DLD1 (cell line): ENCODE measurements around the gene EEF1G.
"Not testable (repeated sequence)": the region's sequence is repeated elsewhere in the genome, so short reads cannot be mapped to it uniquely, and the experiment has no call there.

Experiments
- in situ Hi-C: cut with HindIII; loops from 2 replicates; pipeline ENCODE4 v1.10.0; 2017; ENCODE audit warnings: low sequenced_read_pairs

Gene EEF1G, protein sequence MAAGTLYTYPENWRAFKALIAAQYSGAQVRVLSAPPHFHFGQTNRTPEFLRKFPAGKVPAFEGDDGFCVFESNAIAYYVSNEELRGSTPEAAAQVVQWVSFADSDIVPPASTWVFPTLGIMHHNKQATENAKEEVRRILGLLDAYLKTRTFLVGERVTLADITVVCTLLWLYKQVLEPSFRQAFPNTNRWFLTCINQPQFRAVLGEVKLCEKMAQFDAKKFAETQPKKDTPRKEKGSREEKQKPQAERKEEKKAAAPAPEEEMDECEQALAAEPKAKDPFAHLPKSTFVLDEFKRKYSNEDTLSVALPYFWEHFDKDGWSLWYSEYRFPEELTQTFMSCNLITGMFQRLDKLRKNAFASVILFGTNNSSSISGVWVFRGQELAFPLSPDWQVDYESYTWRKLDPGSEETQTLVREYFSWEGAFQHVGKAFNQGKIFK

DNA sequence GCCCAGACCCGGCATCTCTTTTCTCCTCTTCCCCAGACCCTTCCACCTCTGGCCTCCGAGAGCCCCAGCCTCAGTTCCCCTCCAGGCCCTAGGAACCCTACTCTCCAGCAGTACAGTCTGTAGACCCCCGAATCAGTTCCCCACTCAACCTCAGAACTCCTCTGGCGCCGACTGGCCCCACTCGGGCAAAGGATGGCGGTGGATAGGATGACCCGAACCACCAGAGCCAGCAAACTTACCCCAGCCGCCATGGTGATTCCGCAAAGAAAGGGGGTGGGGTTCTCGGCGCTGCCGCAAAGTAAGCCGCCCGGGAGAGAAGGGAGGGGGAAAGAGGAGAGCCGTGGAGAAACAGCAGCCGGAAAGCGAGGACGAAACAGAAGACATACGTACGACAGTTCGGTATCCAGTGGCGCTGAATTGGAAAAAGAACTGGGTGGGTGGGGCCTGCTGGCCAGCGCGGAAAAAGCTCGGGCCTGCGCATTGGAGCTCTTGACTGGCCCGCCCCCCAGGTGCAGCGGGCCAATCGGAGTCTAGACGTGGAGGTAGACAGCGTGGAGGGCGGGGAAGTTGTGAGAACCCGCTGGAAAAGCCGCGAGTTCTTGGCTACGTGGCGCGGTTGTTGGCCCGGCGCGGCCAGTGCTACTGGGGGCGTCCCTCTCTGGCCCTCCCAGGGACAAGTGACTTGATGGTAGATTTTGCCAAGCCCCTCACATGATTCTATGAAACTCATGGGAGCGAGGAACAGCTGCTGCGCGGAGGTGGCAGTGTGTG is at the start of gene EEF1G:
EEF1G (minus strand) TSS at position 300 of the 771 bp plus-strand sequence; CDS start at position 251, 49 bp downstream.
- in situ Hi-C loops, result loop anchor here (25.0 kb wide), 1 partner anchor 136 kb away; no protein-coding TSS in a partner anchor

DNA sequence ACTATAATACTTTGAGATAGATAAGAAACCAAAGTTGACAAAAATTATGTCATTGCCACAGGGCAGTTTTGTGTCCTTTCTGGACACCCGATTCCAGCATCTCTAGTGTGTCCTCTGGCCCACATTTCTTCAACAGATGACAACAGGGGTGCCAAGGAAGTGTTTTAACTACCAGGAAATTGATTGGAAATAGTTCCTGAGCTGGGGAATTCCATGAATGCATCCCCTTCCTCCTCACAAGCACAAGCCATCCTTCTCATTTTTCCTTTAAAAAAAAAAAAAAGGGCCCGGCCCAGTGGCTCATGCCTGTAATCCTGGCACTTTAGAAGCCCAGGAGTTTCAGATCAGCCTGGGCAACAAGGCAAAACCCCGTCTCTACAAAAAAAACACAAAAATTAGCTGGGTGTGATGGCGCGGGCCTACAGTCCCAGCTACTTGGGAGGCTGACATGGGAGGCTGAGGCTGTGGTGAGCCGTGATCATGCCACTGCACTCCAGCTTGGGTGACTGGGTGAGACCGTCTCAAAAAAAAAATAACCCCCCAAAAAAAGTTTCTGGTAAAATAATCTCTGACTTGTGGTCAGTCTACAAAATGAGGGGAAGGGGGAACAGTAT is 48.9 kb upstream of the EEF1G start:
- in situ Hi-C loops, result no loop called here

DNA sequence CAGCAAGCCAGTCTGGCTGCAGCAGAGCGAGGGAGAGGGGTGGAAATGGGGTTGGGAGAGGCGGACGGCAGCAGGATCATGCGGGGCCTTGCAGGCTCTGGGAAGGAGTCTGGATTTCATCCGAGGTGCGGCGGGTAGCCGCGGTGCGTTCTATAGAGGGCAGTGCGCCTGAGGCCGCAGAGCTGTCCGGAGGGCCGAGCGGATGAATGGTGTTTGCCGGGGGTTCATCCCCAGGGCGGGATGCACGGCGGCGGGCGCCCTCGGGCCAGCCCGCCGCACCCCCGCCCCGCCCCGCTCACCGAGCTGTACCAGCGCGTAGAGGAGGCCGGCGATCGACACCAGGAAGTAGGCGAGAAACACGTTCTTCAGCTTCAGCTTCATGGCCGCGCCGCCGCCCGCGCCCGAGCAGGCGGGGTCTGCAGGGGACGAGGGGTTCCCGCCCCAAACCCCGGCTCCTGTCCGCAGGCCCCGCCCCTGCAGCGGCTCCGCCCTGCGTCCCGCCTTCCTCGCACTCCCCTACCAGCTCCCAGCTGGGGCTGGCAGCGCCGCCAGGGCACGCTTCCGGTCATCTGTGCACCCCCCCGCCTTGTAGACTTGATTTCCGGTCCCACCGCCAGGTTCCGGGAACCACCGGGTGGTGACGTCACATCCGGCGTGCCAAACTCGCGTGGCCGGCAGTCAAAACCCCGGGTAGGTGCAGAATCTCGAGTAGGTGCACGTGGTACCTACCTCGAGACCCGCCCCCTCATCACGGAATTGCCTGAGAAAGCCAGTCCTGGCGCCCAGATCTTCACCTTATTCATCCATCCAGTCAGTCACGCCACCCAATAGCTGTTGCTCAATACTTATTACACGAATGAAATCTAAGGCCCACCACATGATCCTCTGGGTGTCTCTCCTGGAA is 48.1 kb upstream of the EEF1G start, which contains the start of gene B3GAT3:
B3GAT3 (minus strand) TSS at position 420 of the 904 bp plus-strand sequence; CDS start at position 381, 39 bp downstream.
- in situ Hi-C loops, result no loop called here

DNA sequence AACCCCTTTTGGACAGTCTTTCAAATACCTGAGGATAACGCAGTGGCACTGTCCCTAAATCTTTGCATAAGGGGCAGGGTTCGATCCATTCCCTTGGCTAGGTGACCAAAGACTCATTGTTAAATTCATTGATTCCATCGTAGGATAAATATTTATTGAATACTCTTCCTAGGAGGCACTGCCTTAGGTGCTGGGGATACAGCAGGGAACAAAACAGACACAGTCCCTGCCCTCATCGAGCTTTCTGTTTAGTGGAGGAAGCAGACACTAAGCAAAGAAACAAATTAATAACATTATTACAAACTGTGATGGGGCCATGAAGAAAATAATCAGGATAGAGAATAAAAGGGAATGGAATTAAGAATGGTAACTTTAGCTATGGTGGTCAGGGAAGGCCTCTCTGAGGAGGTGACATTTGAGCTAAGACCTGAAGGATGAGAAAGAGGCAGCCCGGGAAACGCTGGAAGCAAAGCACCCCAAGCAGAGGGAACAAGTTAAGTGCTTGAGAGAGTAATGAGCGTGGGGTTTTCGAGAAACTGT is 47.4 kb upstream of the EEF1G start:
- in situ Hi-C loops, result no loop called here

DNA sequence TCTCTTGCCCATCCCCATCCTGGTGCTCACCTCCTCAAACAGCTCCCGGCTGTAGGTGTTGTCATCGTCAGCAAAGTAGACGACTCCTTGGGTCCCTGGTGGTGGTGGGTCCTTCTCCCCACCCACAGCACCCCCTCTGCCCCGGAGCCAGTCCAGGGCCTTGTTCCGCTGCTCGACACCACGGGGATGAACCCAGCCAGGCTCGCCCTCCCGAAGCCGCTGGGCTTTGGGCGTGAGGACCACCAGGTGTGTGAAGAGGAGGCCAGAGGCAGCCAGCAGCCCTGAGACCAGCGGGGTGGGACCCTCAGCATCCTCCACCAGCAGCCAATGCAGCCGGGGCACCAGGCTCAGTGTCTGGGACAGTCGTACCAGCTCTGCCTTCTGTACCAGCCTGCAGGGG is 43.3 kb upstream of the EEF1G start:
- in situ Hi-C loops, result not testable (repeated sequence)

DNA sequence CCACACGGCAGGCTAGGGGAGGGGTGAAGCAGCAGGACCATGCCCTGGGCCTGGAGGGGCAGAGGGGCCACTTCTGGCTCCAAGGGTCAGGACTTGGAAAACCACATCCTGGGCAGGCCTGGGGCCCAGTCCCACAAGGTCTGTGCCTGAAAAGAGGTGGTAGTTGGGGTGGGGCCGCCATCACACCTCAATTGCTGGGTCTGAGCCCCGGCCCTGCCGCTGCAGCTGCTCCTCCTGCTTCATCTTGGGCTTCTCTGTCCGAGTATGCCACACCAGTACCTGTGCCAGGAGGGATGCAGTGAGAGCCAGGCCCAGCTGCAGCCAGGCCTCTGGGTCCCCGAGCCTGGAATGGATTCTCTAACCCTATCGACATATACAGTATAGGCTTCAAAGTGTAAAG is 41.8 kb upstream of the EEF1G start:
- in situ Hi-C loops, result no loop called here

DNA sequence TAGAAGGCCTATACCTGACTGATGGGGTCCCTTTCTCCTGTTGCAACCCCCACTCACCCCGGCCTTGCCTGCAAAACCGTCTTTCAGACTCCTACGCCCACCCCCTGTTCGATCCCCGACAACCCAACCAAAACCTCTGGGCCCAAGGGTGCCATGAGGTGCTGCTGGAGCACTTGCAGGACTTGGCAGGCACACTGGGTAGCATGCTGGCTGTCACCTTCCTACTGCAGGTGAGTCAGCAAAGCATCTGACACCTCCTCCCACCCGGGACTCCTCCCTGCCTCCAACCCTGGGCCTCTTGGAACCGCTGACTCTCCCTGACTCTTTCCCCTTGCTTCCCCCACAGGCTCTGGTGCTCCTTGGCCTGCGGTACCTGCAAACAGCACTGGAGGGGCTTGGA is 40.6 kb upstream of the EEF1G start:
- in situ Hi-C loops, result no loop called here

DNA sequence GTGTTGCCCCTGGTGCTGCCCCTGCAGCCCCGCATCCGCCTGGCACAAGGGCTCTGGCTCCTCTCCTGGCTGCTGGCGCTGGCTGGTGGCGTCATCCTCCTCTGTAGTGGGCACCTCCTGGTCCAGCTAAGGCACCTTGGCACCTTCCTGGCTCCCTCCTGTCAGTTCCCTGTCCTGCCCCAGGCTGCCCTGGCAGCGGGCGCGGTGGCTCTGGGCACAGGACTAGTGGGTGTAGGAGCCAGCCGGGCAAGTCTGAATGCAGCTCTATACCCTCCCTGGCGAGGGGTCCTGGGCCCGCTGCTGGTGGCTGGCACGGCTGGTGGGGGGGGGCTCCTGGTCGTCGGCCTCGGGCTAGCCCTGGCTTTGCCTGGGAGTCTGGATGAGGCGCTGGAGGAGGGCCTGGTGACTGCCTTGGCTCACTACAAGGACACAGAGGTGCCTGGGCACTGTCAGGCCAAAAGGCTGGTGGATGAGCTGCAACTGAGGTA is 39.6 kb upstream of the EEF1G start:
- in situ Hi-C loops, result no loop called here

DNA sequence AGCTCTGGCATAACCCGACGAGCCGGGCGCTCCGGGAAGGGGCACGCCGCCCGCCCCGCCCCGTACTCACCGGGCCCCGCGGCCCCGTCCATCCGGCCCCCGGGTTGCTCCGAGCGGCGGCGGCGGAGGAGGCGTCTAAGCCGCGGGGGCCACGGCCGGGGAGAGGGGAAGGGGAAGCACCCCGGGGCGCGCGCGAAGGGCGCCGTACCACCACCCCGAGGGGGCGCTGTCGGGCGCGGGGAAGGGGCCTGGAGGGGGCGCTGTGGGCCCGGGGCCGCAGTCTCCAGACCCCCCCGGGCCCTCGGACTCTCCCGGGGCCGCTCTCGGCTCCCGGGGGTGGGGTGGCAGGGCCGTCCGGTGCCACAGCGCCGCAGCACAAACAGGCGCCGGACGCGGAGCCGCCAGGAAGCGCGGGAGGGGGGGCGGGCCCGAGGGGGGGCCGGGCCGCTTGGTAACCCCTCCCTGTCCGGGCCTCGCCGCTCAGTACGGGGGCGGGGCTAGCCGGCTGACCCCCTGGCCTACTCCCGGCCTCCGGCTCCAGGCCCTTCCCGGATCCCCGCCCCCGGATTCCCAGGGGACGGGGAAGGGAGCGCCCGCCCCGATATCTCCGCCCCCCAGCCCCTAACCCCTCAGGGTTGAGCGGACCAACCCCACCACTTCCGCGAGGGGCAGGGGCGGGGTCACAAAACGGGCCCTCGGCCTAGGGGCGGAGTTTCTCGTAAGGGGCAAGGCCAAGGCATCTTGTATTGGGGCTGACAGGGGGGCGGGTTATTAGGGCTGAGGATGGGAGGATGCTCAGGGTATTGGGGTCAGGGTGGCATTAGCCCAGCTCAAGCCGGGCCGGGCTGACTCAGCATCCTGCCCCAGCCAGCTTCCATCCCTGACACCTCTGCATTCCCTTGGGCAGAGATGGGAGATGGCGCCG is 38.9 kb upstream of the EEF1G start, which contains the start of the genes EML3 and ROM1:
EML3 (minus strand) TSS at position 410 of the 925 bp plus-strand sequence; CDS start at position 92, 318 bp downstream.
ROM1 (plus strand) TSS at position 892 of the 925 bp plus-strand sequence; CDS start at position 917, 25 bp downstream.
- in situ Hi-C loops, result no loop called here

DNA sequence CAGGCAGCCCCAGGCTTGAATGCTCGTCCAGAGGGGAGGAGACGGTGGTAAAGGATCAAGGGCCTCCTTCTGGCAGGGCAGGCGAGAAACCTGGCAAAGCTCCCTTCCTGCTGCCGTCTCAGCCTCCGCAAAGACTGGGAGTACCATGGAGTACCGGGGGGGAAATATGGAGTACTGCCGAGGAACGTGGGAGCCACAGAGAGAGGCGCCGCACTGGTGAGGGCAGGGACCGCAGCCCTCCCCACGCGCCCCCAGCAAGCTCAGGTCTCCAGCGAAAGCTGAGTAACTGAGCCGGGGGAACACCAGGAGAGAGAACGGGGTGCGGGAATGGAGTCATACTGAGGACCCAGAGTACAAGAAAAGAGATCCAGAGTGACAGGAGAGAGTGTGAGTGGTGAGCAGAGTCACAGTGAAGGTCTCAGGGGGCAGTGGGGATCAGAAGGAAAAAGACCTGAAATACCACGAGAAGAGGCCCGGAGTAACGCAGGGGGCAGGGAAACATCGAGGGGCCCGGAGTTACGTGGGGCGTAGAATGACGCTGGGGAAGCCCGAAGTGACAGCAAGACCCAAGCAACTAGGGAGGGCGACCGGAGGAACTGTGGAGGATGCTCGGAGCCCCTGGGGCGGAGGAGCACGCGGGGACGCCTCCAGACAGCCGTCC is 38.1 kb upstream of the EEF1G start:
- in situ Hi-C loops, result no loop called here

DNA sequence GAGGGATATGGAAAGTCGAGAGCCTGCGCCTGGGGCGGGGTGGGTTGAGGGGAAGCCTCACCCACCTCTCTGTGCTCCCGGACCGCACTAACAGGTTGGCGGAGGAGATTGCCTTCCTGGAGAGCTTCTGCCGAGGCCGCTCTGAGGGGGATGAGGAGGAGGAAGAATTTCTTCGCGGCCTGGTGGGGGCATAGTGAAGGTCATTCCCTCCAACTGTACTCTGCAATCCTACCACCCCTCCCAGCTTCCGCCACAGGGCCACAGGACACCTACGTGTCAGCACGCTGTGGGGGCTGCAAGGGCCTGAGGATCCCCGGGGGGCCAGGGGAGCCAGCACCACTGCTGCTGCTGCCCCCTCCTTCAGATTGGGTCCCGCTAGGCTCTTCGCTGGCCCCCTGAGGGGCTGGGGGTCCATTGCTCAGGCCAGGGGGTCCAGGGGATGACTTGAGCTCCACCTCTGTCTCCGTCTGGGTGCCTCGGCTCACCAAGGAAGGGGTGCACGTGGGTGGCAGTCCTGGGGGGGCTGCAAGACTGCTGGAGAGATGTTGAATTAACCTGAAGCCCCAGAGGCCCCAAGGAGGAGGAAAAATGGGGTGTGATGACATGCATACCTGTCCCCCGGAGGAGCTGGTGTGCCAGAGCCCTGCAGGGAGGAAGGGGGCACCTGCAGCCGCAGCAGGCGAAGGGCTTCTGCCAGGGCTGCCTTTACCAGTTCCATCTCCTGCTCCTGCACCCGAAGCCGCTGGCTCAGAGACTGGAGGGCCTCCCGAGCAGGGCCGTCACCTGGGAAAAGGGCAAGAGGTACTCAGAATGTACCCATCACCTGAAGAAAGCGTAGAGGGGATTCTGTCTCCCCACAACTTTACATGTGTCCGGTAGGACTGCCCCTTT is 37.4 kb upstream of the EEF1G start:
- in situ Hi-C loops, result no loop called here

DNA sequence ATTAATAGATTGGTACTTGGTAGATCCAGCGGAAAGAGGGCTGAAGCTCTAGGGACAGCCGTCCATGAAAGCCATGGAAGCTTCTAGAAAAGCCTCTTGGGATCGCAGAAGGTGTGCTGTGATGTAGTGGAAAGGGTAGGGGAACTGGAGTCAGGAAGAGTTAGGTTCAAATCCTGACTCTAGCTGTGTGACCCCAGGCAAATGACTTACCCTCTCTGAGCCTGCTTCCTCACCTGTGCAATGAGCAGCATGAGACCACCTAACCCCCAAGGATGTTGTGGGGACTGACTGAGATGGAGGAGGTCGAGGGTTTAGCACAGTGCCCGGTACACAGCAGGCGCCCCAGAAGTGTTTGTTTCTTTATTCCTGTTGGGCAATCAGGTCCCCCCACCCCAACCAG is 36.7 kb upstream of the EEF1G start:
- in situ Hi-C loops, result no loop called here

DNA sequence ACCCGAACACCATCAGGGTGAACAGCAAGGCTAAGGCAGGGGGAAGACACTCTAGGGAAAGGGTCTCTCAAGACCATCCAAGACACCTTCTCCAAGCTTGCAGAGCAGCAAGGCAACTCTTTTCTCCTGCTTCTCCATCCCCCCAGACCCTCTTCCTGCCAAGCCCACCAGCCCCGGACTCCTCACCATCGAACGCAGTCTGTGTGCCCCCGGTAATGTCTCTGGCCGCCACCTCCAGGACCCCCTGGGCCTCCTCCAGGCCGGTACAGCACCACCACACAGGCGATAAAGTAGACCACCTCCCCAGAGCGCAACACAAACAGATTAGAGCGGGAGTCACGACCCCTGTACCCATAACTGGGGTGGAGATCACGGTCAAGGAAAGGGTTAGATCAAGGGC is 35.1 kb upstream of the EEF1G start:
- in situ Hi-C loops, result no loop called here

DNA sequence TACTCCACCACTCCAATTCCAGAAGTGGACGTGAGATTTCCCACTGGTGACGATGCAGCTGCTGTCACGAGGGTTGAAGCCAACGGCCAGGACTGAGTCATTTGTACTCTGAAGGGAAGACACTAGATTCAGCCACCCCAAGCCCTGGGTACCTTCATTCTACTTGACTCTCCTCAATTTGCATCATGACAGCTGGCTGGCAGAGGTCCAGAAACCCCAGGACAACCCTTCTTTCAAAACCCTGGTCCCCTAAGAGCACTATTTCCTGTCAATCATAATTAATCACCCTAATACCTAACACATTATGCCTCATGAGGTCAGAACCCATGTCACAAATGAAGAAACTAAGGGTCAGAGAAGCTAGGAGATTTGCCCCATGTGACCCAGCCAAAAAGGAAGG is 34.0 kb upstream of the EEF1G start:
- in situ Hi-C loops, result no loop called here

DNA sequence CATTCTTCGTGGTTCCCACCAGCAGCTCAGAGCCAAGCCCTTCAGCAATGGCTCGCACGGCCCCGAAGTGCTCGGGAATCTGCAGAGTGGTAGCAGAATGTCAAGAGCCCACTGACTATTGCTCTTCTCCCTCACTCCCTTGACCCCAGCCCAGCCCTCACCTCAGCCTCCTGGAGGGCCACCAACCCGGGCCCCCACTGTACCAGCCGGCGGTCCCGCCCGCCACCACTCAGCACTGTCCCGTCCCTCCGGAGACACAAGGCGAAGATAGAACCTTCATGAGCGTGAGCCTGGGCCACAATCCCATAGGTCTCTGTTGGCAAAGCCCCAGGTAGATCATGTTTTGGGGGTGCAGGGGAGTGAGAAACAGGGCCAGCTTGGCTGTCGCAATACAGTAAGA is 32.2 kb upstream of the EEF1G start:
- in situ Hi-C loops, result no loop called here

DNA sequence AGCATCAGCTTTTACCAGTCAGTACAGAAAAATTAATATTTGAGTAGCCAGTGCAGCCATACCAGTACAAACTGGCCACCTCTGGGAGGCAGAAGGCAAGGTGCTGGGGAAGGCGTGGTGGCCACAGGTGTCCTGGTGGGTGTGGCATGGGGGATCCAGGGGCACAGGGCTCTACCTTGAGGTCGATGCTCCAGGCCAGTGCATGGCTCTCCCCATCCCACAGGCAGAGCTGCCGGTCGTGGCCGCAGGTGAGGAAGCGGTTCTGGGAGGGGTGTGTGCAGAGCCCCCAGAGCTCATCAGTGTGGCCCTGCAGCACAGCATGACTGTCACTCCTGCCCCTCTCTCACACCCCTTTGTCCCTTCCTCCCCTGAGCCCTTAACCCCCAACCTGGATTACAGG is 31.8 kb upstream of the EEF1G start:
- in situ Hi-C loops, result no loop called here

DNA sequence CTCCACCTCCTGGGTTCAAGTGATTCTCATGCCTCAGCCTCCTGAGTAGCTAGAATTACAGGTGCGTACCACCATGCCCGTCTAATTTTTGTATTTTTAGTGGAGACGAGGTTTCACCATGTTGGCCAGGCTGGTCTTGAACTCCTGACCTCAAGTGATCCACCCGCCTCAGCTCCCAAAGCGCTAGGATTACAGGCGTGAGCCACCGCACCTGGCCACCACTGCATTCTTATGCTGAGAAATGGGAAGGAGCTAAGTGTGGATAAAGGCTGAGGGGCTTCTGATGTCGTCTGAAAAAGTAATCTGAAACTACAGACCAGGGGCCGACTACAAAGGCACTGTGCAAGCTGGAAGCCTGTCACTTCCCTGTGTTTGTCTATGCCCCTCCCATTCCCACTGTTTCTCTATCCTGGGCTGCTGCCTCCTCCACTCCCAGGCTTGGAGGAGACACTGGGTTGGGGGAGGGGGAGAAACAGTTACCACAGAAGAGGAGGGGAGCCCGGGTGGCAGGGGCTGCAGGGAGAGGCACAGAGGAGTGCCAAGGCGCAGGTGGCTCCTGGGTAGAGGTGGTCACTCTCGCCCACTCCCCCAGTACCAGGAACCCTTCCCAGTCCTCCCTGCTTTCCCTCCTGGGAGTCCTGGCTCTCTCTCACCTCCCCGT is 30.9 kb upstream of the EEF1G start:
- in situ Hi-C loops, result no loop called here
